Panc1 (cell line): ENCODE results near the gene CSF3R. TPM values are rescaled to one million over a fixed set of nuclear protein-coding genes. Genes with fewer than 3 reads are reported as not detected.

Experiments
- ATAC-seq: fragments of 200-7000 bp; cut with Tn5 transposase; 2 replicates; pipeline ENCODE4 v1.9.1; 2020; ENCODE audit warnings: mild to moderate bottlenecking, moderate library complexity
- BruUV-seq: library from RNA; stranded (reverse); fragments of 400-500 nt; replicated peaks from 2 replicates; lab custom pipeline; 2021; lab: Mats Ljungman, UMichigan
- CTCF ChIA-PET: fragments of 300-600 bp; sonication (Branson Sonifier 250); formaldehyde crosslinking; loops from one replicate; lab custom pipeline; 2022; ENCODE audit warnings: antibody characterized with exemption; lab: Charles Lee
- POLR2A ChIA-PET: fragments of 300-600 bp; sonication (Branson Sonifier 250); formaldehyde crosslinking; loops from one replicate; lab custom pipeline; 2022; ENCODE audit warnings: antibody characterized with exemption; lab: Charles Lee
- DNase-seq: peaks from one replicate; pipeline ENCODE4 v3.0.0-alpha.2; 2010; ENCODE audit warnings: low read depth, low spot score
- H3K27ac ChIP-seq: 2 replicates; pipeline ENCODE4 v1.5.1; 2011; ENCODE audit warnings: mild to moderate bottlenecking, low read length, inconsistent platforms
- H3K27me3 ChIP-seq: fragments of 200-500 bp; sonication (Bioruptor generic); 2 replicates; pipeline ENCODE4 v1.6.0; 2014; ENCODE audit warnings: low read length, inconsistent platforms; ENCODE audit not compliant: control insufficient read depth, insufficient read depth
- H3K36me3 ChIP-seq: fragments of 200-500 bp; sonication (Bioruptor generic); 2 replicates; pipeline ENCODE4 v1.5.1; 2014; ENCODE audit warnings: inconsistent platforms, mild to moderate bottlenecking, low read length, moderate library complexity; ENCODE audit not compliant: control insufficient read depth, insufficient read depth
- H3K4me1 ChIP-seq: 2 replicates; pipeline ENCODE4 v1.5.1; 2011; ENCODE audit warnings: inconsistent platforms, mild to moderate bottlenecking, low read length, moderate library complexity; ENCODE audit not compliant: control insufficient read depth, insufficient read depth
- H3K4me3 ChIP-seq, 2 experiments: 2 replicates each; pipeline ENCODE4 v1.5.1; 2011 to 2012; ENCODE audit warnings: low read depth in 2 of 2, low read length in 2 of 2, mild to moderate bottlenecking in 2 of 2, inconsistent platforms in 1 of 2, moderate library complexity in 1 of 2
- H3K9me3 ChIP-seq: fragments of 200-500 bp; sonication (Bioruptor generic); 2 replicates; pipeline ENCODE4 v1.5.1; 2014; ENCODE audit warnings: low read depth, mild to moderate bottlenecking, inconsistent platforms, low read length, moderate library complexity; ENCODE audit not compliant: control insufficient read depth, insufficient read depth
- POLR2AphosphoS5 ChIP-seq: IDR thresholded peaks from 2 replicates; pipeline ENCODE4 v1.6.1; 2012; ENCODE audit warnings: mild to moderate bottlenecking, low read depth, low read length, moderate library complexity
- SIN3A ChIP-seq: IDR thresholded peaks from 2 replicates; pipeline ENCODE4 v1.6.1; 2012; ENCODE audit warnings: low read depth, mild to moderate bottlenecking, low read length, moderate library complexity, borderline replicate concordance; ENCODE audit not compliant: insufficient read depth
- TCF7L2 ChIP-seq: IDR thresholded peaks from 2 replicates; pipeline ENCODE4 v1.6.1; 2011; ENCODE audit warnings: mild to moderate bottlenecking, low read depth, low read length, inconsistent platforms
- in situ Hi-C: cut with HindIII; loops from 2 replicates; pipeline ENCODE4 v1.10.0; 2016; ENCODE audit warnings: low sequenced_read_pairs, low pct_unique_long_range_greater_than_20kb
- intact Hi-C: fragments of 100-400 bp; cut with micrococcal nuclease; formaldehyde crosslinking; loops from one replicate; pipeline ENCODE4 v1.10.0; 2022; ENCODE audit not compliant: unreplicated experiment
- total RNA-seq: library from RNA; stranded (reverse); gene quantifications from one replicate; pipeline ENCODE4 v1.2.1, GENCODE V29; 2021; ENCODE audit not compliant: unreplicated experiment
- TF ChIP-seq, protein P1 (sequence below): fragments of 450-650 bp; IDR thresholded peaks from 2 replicates; pipeline ENCODE4 v1.5.1; 2017; ENCODE audit warnings: mild to moderate bottlenecking
- TF ChIP-seq, protein P2 (sequence below), 2 experiments: IDR thresholded peaks; 2 replicates each; pipeline ENCODE4 v1.6.1; 2011 to 2012; ENCODE audit warnings: low read depth in 2 of 2, control low read depth in 1 of 2, low read length in 1 of 2, mild to moderate bottlenecking in 1 of 2, moderate library complexity in 1 of 2; ENCODE audit not compliant: insufficient read depth in 1 of 2

Gene CSF3R
- total RNA-seq, 1 experiment from 2014 or later, result 0.31 TPM

DNA sequence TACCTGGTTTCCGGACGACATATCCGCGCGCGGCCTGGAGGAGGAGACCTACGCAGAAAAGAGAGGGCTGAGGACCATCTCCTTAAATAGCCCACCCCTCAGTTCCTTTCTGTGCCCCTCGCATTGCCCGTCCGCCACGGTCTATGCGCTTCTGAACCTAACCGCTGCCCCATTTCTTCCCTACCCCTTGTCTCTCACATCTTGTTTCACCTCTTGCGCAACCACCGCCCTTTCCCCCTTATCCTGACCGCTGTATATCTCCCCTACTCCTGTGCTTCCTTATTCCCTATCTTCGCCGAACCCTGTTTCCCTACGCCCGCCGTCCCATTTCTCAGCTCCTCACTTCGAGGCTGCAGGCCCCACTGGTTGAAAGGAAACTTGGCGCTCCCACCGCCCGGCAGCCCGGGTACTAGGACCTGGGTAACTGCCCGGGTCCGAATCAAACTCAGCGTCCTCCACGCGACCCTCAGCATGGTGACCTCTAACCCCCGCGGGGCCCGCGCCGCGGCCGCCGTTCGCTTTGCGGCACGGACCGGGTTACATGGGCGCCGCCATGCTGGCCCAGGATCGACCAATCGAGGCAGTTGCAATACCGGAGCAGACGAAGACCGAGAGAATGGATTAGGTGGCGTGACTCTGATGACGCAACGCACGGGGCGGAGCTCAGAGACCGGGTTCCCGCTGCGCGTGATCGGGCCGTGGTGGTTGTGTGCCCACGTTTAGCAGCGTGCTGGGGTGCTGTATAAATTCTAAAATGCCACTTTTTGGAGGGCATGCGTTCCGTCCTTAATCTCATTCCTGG is 18.7 kb downstream of the CSF3R start, which contains the start of gene MRPS15:
Gene MRPS15, minus strand, starts transcription at position 582 of the 802 bp plus-strand sequence. Its CDS starts 109 bp downstream, at position 473.
- peaks cover 8% of the 10 kb centered on the region for H3K36me3 ChIP-seq
- H3K4me1 ChIP-seq, result peaks cover 8% of the 10 kb centered on the region
- no TSS peak for BruUV-seq
- peak within 1 kb of the TSS; percentile 91 for H3K27ac ChIP-seq
- intact Hi-C loops (no loop called here), in situ Hi-C loops (no loop called here)
- CTCF ChIA-PET, result interaction anchor here (0.6 kb wide), 1 partner anchor 276 kb away, joined by 3 read pairs; no protein-coding TSS in a partner anchor
- ATAC-seq (peak; percentile 96), DNase-seq (peak; percentile 88)
- TF ChIP-seq POLR2AphosphoS5 (peak; percentile 96), TCF7L2 (peak; percentile 63), SIN3A (no peak)
- TF ChIP-seq, protein P1, sequence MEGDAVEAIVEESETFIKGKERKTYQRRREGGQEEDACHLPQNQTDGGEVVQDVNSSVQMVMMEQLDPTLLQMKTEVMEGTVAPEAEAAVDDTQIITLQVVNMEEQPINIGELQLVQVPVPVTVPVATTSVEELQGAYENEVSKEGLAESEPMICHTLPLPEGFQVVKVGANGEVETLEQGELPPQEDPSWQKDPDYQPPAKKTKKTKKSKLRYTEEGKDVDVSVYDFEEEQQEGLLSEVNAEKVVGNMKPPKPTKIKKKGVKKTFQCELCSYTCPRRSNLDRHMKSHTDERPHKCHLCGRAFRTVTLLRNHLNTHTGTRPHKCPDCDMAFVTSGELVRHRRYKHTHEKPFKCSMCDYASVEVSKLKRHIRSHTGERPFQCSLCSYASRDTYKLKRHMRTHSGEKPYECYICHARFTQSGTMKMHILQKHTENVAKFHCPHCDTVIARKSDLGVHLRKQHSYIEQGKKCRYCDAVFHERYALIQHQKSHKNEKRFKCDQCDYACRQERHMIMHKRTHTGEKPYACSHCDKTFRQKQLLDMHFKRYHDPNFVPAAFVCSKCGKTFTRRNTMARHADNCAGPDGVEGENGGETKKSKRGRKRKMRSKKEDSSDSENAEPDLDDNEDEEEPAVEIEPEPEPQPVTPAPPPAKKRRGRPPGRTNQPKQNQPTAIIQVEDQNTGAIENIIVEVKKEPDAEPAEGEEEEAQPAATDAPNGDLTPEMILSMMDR, result no peak
- TF ChIP-seq, protein P2, sequence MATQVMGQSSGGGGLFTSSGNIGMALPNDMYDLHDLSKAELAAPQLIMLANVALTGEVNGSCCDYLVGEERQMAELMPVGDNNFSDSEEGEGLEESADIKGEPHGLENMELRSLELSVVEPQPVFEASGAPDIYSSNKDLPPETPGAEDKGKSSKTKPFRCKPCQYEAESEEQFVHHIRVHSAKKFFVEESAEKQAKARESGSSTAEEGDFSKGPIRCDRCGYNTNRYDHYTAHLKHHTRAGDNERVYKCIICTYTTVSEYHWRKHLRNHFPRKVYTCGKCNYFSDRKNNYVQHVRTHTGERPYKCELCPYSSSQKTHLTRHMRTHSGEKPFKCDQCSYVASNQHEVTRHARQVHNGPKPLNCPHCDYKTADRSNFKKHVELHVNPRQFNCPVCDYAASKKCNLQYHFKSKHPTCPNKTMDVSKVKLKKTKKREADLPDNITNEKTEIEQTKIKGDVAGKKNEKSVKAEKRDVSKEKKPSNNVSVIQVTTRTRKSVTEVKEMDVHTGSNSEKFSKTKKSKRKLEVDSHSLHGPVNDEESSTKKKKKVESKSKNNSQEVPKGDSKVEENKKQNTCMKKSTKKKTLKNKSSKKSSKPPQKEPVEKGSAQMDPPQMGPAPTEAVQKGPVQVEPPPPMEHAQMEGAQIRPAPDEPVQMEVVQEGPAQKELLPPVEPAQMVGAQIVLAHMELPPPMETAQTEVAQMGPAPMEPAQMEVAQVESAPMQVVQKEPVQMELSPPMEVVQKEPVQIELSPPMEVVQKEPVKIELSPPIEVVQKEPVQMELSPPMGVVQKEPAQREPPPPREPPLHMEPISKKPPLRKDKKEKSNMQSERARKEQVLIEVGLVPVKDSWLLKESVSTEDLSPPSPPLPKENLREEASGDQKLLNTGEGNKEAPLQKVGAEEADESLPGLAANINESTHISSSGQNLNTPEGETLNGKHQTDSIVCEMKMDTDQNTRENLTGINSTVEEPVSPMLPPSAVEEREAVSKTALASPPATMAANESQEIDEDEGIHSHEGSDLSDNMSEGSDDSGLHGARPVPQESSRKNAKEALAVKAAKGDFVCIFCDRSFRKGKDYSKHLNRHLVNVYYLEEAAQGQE (IDR thresholded peaks at IDR 0.05; ENCODE audit: insufficient read depth in 1 of 2, low read depth in 2 of 2, low read length in 1 of 2), result no peak
- POLR2A ChIA-PET, result interaction anchor here (0.6 kb wide), 1 partner anchor 74 kb away, joined by 15 read pairs; no protein-coding TSS in a partner anchor
- no peaks in the 10 kb centered on the region for H3K27me3 ChIP-seq
- no peaks in the 10 kb centered on the region for H3K9me3 ChIP-seq
- H3K4me3 ChIP-seq, result peak within 1 kb of the TSS; percentile 93 to 99

DNA sequence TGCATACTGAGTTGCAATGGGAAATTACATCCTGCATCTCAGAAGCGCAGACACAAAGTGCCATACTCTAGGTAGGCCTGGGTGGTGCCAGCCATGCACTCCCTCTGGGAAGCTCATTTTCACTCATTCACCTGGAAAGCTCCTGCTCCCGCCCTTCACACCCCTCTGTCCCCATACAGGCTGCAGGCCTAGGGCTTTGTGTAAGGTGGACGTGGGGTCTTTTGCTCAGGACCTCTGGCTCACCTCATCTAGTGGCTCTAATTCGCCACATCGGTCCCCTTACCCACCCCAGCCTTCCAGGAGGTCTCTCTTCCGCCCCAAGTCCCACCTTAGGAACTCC is 19.3 kb downstream of the CSF3R start:
- DNase-seq (no peak), ATAC-seq (peak; percentile 8; the same call in 1 of the 2 replicates)
- no peaks in the 10 kb centered on the region for H3K27me3 ChIP-seq
- POLR2A ChIA-PET, result no interaction called here
- peaks cover 8% of the 10 kb centered on the region for H3K4me1 ChIP-seq
- intact Hi-C loops, result no loop called here
- BruUV-seq, result no TSS peak
- CTCF ChIA-PET, result no interaction called here
- no peaks in the 10 kb centered on the region for H3K9me3 ChIP-seq
- peaks cover 8% of the 10 kb centered on the region for H3K36me3 ChIP-seq
- H3K4me3 ChIP-seq, result peak overlapping the region; percentile 93 to 99
- in situ Hi-C loops, result no loop called here
- TF ChIP-seq, protein P1, result no peak
- TF ChIP-seq, protein P2 (IDR thresholded peaks at IDR 0.05; ENCODE audit: insufficient read depth in 1 of 2, low read depth in 2 of 2, low read length in 1 of 2), result no peak
- no peak for TF ChIP-seq POLR2AphosphoS5
- no peak for TF ChIP-seq TCF7L2
- no peak for TF ChIP-seq SIN3A
- H3K27ac ChIP-seq, result peak overlapping the region; percentile 91
